GM12878 (cell line): ENCODE results near the gene ZNF764. TPM values are rescaled to one million over a fixed set of nuclear protein-coding genes. Genes with fewer than 3 reads are reported as not detected.

ENCODE experiments used
- ATAC-seq: fragments of 200-7000 bp; cut with Tn5 transposase; 3 replicates; pipeline ENCODE4 v1.9.1; 2020; ENCODE audit warnings: mild to moderate bottlenecking, moderate library complexity
- BruUV-seq: library from RNA; stranded (reverse); fragments of 400-500 nt; replicated peaks from 2 replicates; lab custom pipeline; 2021; lab: Mats Ljungman, UMichigan
- CTCF ChIA-PET: fragments of 300-600 bp; sonication (Branson Sonifier 250); formaldehyde crosslinking; extraction: SDS; loops from one replicate; lab custom pipeline; 2021; ENCODE audit warnings: inconsistent platforms; lab: Yijun Ruan, JAX
- POLR2A ChIA-PET: fragments of 350-600 bp; formaldehyde crosslinking; extraction: SDS; loops from one replicate; lab custom pipeline; 2021; ENCODE audit warnings: inconsistent platforms; lab: Charles Lee
- RAD21 ChIA-PET: fragments of 300-600 bp; sonication (Branson Sonifier 250); formaldehyde crosslinking; loops from one replicate; lab custom pipeline; 2023; ENCODE audit warnings: antibody characterized with exemption; ENCODE audit not compliant: unreplicated experiment; lab: Charles Lee
- SMC1A ChIA-PET: fragments of 300-600 bp; sonication (Branson Sonifier 250); formaldehyde crosslinking; loops from one replicate; lab custom pipeline; 2023; ENCODE audit not compliant: unreplicated experiment, uncharacterized antibody; lab: Charles Lee
- DNase-seq: peaks from one replicate; pipeline ENCODE4 v3.0.0-alpha.2; 2011; ENCODE audit warnings: low read depth, low spot score
- FAIRE-seq: peaks from 3 replicates; lab custom pipeline; 2011; peaks lifted over from hg19 to GRCh38; lab: Jason Lieb, UNC
- H2AFZ ChIP-seq: 2 replicates; pipeline ENCODE4 v1.6.0; 2011; ENCODE audit warnings: low read depth, low read length, control low read depth; ENCODE audit not compliant: control insufficient read depth
- H3K27ac ChIP-seq: 2 replicates; pipeline ENCODE4 v1.5.1; 2011; ENCODE audit warnings: control low read depth; ENCODE audit not compliant: control insufficient read depth, insufficient read depth
- H3K27me3 ChIP-seq, 2 experiments: replicated peaks in 1 of 2; 2 replicates each; pipeline versions ENCODE4 v1.6.0 to v1.6.1; 2011; ENCODE audit warnings: low read length in 1 of 2; ENCODE audit not compliant: control insufficient read depth in 2 of 2, insufficient read depth in 2 of 2
- H3K36me3 ChIP-seq, 2 experiments: 2 replicates each; pipeline ENCODE4 v1.5.1; 2011; ENCODE audit warnings: low read length in 1 of 2; ENCODE audit not compliant: control insufficient read depth in 2 of 2, insufficient read depth in 2 of 2
- H3K4me1 ChIP-seq: 2 replicates; pipeline ENCODE4 v1.6.1; 2011; ENCODE audit warnings: mild to moderate bottlenecking, low read length, moderate library complexity, mixed read lengths; ENCODE audit not compliant: control insufficient read depth, insufficient read depth
- H3K4me2 ChIP-seq: 2 replicates; pipeline ENCODE4 v1.6.0; 2011; ENCODE audit warnings: control low read depth; ENCODE audit not compliant: control insufficient read depth, insufficient read depth
- H3K4me3 ChIP-seq: fragments of 200-600 bp; sonication (generic); 2 replicates; pipeline ENCODE4 v1.5.1; 2016
- H3K79me2 ChIP-seq: 2 replicates; pipeline ENCODE4 v1.6.0; 2011; ENCODE audit warnings: low read length; ENCODE audit not compliant: control insufficient read depth, insufficient read depth
- H3K9ac ChIP-seq: 2 replicates; pipeline ENCODE4 v1.8.0; 2011; ENCODE audit warnings: low read length, control low read depth, mixed read lengths; ENCODE audit not compliant: control insufficient read depth, insufficient read depth
- H3K9me3 ChIP-seq: replicated peaks from 3 replicates; pipeline ENCODE4 v1.5.1; 2011; ENCODE audit warnings: mild to moderate bottlenecking, low read length; ENCODE audit not compliant: control insufficient read depth, insufficient read depth
- H4K20me1 ChIP-seq: 2 replicates; pipeline ENCODE4 v1.6.0; 2011; ENCODE audit not compliant: control insufficient read depth, insufficient read depth
- CREB1 ChIP-seq: IDR thresholded peaks from 2 replicates; pipeline ENCODE4 v1.6.1; 2012; ENCODE audit warnings: low read depth, mild to moderate bottlenecking, inconsistent platforms
- POLR2A ChIP-seq: IDR thresholded peaks from 2 replicates; pipeline ENCODE4 v1.6.1; 2011; ENCODE audit warnings: low read depth, mild to moderate bottlenecking, low read length
- RAD51 ChIP-seq: fragments of 450-650 bp; IDR thresholded peaks from 2 replicates; pipeline ENCODE4 v1.6.1; 2016; ENCODE audit warnings: moderate library complexity, mild to moderate bottlenecking, inconsistent platforms
- RUNX3 ChIP-seq: IDR thresholded peaks from 2 replicates; pipeline ENCODE4 v1.6.1; 2012; ENCODE audit warnings: low read length, inconsistent platforms
- SMAD5 ChIP-seq: IDR thresholded peaks from 2 replicates; pipeline ENCODE4 v1.6.1; 2016; ENCODE audit warnings: antibody characterized with exemption, low read depth
- STAT1 ChIP-seq: fragments of 450-650 bp; conservative IDR thresholded peaks from 2 replicates; pipeline ENCODE4 v1.6.1; 2014; ENCODE audit warnings: antibody characterized with exemption, mild to moderate bottlenecking
- YBX1 ChIP-seq: fragments of 450-650 bp; IDR thresholded peaks from 2 replicates; pipeline ENCODE4 v1.6.1; 2016; ENCODE audit warnings: antibody characterized with exemption
- WGBS: methylation state at CpG from one replicate; pipeline ENCODE4 v1.1.6; 2016; ENCODE audit warnings: low lambda C conversion rate; ENCODE audit not compliant: insufficient replicate concordance, insufficient coverage; ENCODE audit errors: missing lambda C conversion rate; 5-methylcytosine and 5-hydroxymethylcytosine counted together
- in situ Hi-C: fragments of 300-500 bp; cut with MboI; formaldehyde crosslinking; loops from 9 replicates; pipeline ENCODE4 v1.14.3; 2018; ENCODE audit warnings: mixed read lengths
- intact Hi-C: fragments of 100-400 bp; cut with micrococcal nuclease; formaldehyde crosslinking; loops from one replicate; pipeline ENCODE4 v1.14.2; 2022; ENCODE audit not compliant: unreplicated experiment
- polyA plus RNA-seq, 11 experiments: library from polyadenylated mRNA; depleted of rRNA in 4 of 11; unstranded in 6 of 11; stranded (reverse) in 5 of 11; fragments of >200 nt; fragmentation: Nextera tagmentation in 4 of 11; fragmentation: Illumina TruSeq in 1 of 11; extraction: Ambion mirVana in 4 of 11; extraction: Trizol in 1 of 11; gene quantifications; 1 replicate in 1 of 11; 2 replicates in 10 of 11; pipeline versions ENCODE4 v1.2.1 to v1.2.3, GENCODE V29; 2011 to 2016; ENCODE audit warnings: inconsistent platforms in 2 of 11, missing spikeins in 2 of 11, low read depth in 1 of 11
- total RNA-seq, 4 experiments: library from RNA; depleted of rRNA in 3 of 4; stranded (reverse); fragments of >200 nt in 3 of 4; fragmentation: Illumina TruSeq in 1 of 4; extraction: Trizol in 1 of 4; gene quantifications; 2 replicates each; pipeline versions ENCODE4 v1.2.1 to v1.2.3, GENCODE V29; 2013 to 2021
- TF ChIP-seq, protein P1 (sequence below): fragments of 450-650 bp; conservative IDR thresholded peaks from 2 replicates; pipeline ENCODE4 v1.6.1; 2017; ENCODE audit warnings: mild to moderate bottlenecking, moderate library complexity

Gene ZNF764
- total and polyA plus RNA-seq, 10 of the 15 experiments (the other 5 are each of a cell fraction or from before 2014, with no cell fraction given), result 0.61 to 11.9 (median 3.8) TPM

DNA sequence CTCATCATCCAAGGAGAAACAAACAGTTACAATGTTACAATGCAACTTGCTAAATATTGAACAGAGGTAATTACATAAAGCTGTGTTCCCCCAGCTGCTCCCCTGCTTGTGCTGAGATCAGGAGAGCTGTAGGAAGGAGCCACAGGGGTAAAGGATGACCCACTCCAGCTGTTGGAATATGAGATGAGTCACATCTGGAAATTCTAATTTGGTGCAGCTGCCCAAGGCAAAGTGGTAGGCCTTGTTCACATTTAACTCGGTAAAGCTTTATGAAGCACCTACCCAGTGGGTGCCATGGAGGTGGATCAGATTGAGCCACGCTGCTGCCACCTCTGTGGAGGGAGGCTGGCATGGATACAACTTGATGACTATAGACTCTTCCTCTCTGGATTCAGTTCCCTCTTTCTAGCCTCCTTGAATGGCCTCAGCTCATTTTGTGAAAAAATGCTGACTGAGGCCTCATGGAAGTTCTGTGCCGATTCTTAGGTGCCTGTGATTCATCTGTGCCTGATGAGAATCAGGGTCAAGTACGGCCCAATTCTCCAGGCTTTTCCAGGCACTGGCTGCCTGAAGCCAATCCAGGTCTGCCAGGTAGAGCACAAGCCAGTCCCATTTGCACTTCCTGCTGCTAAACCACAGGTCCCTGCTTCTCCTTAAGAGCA lies 44.6 kb upstream of the ZNF764 start:
- WGBS, result 86% methylated on average over 4 of the region's 4 CpGs
- Histone ChIP-seq H4K20me1 (no peaks in the 10 kb centered on the region), H2AFZ (no peak overlapping the region), H3K9ac (no peak overlapping the region), H3K4me2 (no peak overlapping the region), H3K4me1 (no peaks in the 10 kb centered on the region; the same call in 1 of the 2 replicates), H3K79me2 (no peaks in the 10 kb centered on the region), H3K9me3 (no peaks in the 10 kb centered on the region), H3K4me3 (no peak overlapping the region), H3K27ac (no peak overlapping the region), H3K36me3 (peaks cover 11 to 14% of the 10 kb centered on the region in 2 experiments; a peak in 3 of 4 replicates), H3K27me3 (no peaks in the 10 kb centered on the region)
- TSS peak; percentile 36 for BruUV-seq
- in situ Hi-C loops (no loop called here), intact Hi-C loops (no loop called here)
- ChIA-PET CTCF (interaction anchor here (0.5 to 8.9 kb wide), 8 partner anchors 13 to 172 kb away, joined by 3 to 89 read pairs (median 4); partner anchors contain the start of gene DCTPP1), POLR2A (interaction anchor here (0.8 to 1.1 kb wide), 3 partner anchors 10 to 177 kb away, joined by 3 to 8 read pairs (median 3); no protein-coding TSS in a partner anchor), SMC1A (interaction anchor here (1.5 to 1.7 kb wide), 2 partner anchors 10 to 173 kb away, joined by 6 to 7 read pairs; partner anchors contain the start of gene DCTPP1), RAD21 (interaction anchor here (0.9 to 3.5 kb wide), 4 partner anchors 13 to 185 kb away, joined by 3 to 14 read pairs (median 5); partner anchors contain the start of gene DCTPP1)
- FAIRE-seq (no peak), DNase-seq (no peak), ATAC-seq (no peak)
- no peak for TF ChIP-seq YBX1
- TF ChIP-seq POLR2A, result 0 out of 2 replicates have a peak, but pooled peaks have one; percentile 10

DNA sequence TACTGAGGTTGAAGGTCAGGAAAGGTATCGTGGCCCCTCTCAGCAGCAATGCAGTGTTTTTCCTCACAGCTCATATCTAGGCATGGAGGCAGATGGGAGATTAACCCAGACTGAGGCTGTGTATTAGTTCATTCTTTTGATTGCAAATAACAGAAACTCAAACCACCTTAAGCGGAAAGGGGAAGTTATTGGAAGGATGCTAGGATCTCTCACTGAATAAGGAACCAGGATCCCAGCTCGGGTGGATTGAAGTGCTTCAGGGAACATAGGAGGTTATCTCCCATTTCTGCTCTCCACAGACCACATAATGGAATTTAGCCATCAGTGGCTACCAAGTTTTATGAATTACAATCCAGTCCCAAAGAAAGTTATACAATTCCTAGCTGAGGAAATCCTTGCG lies 43.8 kb upstream of the ZNF764 start:
- in situ Hi-C loops, result no loop called here

More for the DNA sequence above, 43.8 kb upstream of the ZNF764 start:
- Histone ChIP-seq H3K4me3 (no peak overlapping the region), H3K79me2 (no peaks in the 10 kb centered on the region), H4K20me1 (no peaks in the 10 kb centered on the region), H3K9ac (no peak overlapping the region), H3K9me3 (no peaks in the 10 kb centered on the region), H3K36me3 (peaks cover 11 to 14% of the 10 kb centered on the region in 2 experiments; a peak in 3 of 4 replicates), H2AFZ (no peak overlapping the region), H3K4me1 (no peaks in the 10 kb centered on the region), H3K27ac (no peak overlapping the region), H3K27me3 (no peaks in the 10 kb centered on the region), H3K4me2 (no peak overlapping the region)
- FAIRE-seq, result no peak
- ChIA-PET CTCF (interaction anchor here (0.5 to 8.9 kb wide), 8 partner anchors 14 to 172 kb away, joined by 3 to 89 read pairs (median 4); partner anchors contain the start of gene DCTPP1), SMC1A (interaction anchor here (1.5 to 1.7 kb wide), 2 partner anchors 10 to 173 kb away, joined by 6 to 7 read pairs; partner anchors contain the start of gene DCTPP1), RAD21 (interaction anchor here (1.1 to 3.5 kb wide), 3 partner anchors 66 to 184 kb away, joined by 3 to 14 read pairs (median 5); partner anchors contain the start of gene DCTPP1), POLR2A (interaction anchor here (0.9 kb wide), 1 partner anchor 16 kb away, joined by 3 read pairs; no protein-coding TSS in a partner anchor)
- no TSS peak for BruUV-seq
- no peak for DNase-seq
- intact Hi-C loops, result no loop called here
- no peak for ATAC-seq
- WGBS, result 75% methylated on average over 4 of the region's 4 CpGs
- TF ChIP-seq CREB1 (no peak), RAD51 (no peak), POLR2A (no peak), STAT1 (no peak), RUNX3 (no peak), SMAD5 (no peak)
- TF ChIP-seq, protein P1, sequence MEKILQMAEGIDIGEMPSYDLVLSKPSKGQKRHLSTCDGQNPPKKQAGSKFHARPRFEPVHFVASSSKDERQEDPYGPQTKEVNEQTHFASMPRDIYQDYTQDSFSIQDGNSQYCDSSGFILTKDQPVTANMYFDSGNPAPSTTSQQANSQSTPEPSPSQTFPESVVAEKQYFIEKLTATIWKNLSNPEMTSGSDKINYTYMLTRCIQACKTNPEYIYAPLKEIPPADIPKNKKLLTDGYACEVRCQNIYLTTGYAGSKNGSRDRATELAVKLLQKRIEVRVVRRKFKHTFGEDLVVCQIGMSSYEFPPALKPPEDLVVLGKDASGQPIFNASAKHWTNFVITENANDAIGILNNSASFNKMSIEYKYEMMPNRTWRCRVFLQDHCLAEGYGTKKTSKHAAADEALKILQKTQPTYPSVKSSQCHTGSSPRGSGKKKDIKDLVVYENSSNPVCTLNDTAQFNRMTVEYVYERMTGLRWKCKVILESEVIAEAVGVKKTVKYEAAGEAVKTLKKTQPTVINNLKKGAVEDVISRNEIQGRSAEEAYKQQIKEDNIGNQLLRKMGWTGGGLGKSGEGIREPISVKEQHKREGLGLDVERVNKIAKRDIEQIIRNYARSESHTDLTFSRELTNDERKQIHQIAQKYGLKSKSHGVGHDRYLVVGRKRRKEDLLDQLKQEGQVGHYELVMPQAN, result no peak
- TF ChIP-seq, all 136 proteins: peak for 0
